Measurements from ENCODE around the gene MMP25.
"Not testable (repeated sequence)": the region's sequence is repeated elsewhere in the genome, so short reads cannot be mapped to it uniquely, and the experiment has no call there.

The MMP25 gene

DNA sequence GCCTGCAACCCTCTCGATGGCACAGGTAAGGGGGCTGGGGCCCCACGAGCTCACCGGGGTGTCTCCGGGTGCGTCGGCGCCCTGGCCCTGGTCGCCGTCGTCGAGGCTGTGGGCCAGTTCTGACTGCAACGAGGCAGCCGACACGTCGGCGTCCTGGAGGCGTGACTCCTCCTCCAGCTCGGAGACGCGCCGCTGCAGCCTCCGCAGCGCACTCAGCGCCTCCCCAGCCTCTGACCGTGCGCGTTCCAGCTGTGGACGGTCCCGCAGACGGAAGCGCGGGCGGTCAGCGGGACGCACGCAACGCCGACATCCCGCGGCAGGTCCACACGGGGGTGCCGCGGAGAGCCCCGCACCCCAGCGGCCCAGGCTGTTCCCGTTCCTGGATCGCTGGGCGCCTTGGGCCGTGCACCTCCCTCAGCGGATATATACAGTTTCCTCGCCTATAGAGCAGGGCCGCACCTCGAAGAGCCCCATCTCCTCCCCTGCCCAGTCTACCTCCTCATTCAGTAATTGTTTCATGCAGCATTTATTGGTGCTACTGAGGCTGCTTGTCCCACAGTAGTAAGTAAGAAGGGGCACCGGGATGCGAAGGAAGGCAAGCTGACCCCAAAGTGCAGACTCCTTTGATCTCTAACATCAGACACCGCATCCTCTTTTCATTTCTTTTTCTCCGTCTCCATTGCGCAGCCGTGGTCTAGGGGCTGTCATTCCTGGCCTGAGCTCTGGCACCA, 16.7 kb upstream of the MMP25 start:
- no peak for DNase-seq (ENCODE audit: low spot score)

DNA sequence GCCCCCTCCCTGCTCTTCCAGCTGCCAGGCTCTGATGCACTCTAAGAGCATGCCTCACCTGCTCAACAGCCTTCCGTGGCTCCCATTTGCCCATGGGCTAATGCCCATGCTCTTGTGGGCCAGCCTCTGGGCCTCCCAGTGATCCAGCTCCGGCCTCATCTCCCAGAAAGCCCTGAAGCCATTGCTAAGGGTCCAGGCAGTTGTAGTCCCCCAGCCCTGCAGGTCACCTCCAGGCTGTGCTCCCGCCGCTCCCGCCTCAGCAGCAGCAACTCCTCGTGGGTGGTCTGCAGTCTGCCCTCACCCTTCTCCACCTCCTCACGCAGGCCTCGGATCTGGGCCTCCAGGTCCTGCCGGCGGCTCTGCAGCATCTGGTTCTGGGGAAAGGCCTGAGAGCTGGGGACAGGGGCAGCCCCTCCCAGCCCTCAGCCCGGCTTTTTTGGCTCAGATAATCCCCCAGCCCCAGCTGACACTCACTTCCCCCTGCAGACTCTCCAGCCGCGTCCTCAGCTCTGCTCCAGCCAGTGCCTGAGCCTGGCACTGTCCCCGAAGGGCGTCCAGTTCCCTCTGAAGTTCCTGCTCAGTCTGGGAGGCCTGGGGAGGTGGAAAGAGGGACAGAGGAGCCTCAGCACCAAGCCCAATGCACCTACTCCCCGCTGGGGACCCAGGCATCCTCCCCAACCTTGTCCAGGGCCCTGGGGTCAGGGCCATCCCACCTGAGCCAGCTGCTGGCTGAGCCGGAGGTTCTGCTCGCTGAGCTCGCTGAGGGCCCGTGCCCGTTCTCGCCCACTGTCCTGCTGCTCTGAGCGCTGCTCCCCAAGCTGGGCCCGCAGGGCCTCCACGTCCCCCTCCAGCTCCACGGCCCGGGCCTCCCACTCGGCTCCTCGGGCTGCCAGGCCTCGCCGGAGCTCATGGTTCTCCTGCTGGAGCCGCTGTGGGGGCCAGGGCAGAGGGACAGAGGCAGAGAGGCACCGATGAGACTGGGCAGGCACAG, 15.8 kb upstream of the MMP25 start:
- no peak for DNase-seq (ENCODE audit: low spot score)

DNA sequence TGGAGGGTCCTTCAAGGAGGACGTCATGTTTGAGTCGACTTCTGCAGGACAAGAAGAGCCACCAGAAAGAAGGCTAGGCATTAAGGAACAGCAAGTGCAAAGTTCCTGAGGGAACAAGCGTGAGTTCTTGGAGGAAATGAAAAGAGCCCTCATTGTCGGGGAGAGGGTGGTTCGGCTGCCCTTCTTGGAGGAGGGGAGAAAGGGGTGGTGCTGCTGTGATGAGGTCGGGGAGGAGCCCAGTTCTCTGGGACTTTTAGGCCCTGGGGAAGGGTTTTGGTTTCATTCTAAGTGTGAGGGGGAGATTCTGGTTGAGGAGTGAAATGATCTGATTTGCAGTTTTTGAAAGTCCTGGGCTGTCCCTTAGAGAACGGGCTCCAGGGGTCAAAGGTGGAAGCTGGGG, 13.7 kb upstream of the MMP25 start:
- no peak for DNase-seq (ENCODE audit: low spot score)

DNA sequence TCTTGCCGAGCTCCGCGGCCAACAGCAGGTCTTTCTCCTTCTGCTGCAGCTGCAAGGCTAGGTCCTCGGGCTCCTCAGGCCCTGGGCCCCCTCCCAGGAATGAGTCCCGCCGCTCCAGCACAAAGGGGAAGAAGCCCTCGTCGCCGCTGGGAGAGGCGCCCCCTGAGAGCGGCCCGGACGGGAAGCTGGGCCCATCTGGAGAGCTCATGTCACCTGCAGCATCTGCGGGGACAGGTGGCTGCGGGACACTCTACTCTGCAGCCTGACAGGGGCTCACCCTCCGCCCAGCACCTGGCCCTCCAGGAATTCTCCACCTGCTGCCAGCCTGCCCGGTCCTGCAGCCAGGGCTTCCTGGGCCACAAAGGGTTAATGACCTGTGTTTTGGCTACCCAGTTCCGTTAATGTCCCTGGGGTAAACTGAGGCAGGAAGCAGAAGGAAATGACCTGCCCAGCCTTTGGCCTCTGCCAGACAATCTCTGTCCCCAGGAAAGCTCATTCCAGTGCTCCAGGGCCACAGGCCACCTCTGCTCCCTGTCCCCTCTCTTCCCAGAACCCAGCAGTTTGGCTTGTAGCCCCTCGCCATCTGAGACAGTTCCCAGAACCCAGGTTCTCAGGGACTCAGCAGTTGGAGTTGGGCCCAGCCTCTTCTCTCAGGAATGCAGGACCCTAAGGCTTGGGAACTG, 10.9 kb upstream of the MMP25 start:
- DNase-seq (ENCODE audit: low spot score) = no peak

DNA sequence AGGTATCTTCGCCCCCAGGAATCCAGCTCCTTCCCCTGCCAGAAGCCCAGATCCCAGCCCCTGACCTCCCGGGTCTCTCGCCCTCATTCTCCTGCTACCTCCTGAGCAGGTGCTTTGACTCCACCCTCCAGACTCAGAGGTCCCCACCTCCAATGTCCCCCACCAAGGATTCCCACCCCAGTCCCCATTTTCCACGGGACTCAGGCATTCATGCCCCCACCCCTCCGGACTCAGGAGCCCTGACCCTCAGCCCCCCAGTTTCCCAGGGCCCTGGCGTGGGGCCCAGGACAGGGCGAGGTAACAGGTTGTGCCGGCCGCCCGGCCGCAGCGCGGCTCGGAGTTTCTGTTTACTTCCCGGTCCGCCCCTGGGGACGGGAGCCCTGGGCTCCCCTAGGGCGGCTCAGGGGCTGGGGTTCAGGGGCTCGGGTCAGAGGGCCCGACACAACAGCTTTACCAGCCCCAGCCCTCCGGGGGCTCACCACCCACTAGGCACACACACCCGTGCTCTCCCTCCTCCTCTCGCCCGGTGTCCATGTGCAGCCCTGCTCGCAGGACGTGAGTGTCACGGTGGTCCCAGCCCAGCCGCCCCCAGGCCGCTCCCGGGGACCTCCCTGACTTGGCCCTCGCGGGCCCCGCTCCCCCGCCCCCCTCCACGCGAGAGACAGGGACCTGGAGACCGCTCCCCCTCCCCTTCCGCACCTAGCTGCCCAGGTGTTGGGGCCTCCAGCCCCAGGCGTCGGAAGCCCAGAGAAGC, 10.2 kb upstream of the MMP25 start:
- DNase-seq (ENCODE audit: low spot score) = peak; percentile 55

DNA sequence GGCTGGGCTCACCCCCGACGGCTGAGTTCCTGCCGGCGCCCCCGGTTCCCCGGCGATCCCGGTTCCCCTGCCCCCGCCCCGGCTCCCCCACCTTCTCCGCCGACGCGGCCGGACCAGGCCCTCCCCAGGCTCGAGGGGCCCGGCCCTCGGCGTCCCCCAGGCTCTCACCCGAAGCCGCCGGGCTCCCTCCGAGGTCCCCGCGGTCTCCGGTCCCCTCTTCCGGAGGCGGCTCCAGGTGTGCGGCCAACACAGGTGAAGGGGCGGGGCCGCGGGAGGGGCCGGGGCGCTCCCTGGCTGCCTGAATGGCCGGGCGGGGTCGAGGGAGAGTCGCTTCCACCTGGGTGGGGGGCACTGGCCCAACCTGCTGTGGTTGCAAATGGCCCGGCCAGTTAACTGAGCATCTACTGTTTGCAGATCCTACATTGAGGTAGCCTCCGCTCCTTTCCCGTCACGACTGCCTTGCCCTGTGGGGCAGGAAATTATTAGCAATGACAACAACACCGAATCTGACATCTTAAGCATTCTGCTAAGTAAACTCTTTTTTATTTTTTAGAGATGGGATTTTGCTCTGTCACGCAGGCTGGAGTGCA, 9.5 kb upstream of the MMP25 start, which contains the start of gene BICDL2:
TSS of gene BICDL2 (minus strand) at position 219 of the 590 bp plus-strand sequence. CDS start 1,448 bp downstream, outside the sequence.
- DNase-seq (ENCODE audit: low spot score) = peak; percentile 84

DNA sequence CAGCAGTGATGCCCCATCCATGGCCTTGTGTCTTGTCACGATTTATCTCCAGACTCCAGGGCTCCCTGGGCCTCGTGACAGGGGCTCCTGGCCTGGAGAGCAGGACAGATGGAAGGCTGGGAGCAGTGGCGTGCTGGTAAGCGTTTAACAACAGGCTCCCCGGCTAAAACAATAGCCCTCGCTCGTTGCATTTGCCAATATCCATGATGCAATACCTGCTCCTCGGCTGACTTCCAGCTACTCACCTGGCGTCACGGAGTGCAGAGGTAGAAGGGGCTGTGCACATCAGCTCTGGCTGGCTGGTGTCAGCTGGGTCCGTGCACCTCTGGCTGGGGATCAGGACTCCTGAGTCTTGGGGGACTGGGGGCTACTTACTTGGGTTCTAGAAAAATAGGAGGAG, 8.1 kb upstream of the MMP25 start:
- peak; percentile 62 for DNase-seq (ENCODE audit: low spot score)

DNA sequence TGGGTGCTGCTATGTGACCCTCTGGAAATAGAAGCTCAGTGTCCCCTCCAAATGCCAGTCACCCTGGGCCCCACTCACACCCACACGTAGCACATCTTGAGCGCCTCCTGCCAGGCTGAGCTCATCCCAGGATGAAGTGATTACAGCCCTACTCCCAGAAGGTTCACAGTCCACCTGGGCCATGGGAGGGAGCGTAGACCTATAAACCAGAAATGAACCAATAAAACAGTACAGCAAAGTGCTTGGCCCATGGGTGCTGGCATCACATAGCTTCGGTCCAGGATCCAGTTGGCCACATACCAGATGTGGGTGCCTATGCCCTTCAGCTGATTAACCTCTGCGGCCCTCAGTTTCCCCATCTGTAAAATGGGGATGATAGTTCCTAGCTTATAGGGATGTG, 7.5 kb upstream of the MMP25 start:
- DNase-seq (ENCODE audit: low spot score) = no peak

DNA sequence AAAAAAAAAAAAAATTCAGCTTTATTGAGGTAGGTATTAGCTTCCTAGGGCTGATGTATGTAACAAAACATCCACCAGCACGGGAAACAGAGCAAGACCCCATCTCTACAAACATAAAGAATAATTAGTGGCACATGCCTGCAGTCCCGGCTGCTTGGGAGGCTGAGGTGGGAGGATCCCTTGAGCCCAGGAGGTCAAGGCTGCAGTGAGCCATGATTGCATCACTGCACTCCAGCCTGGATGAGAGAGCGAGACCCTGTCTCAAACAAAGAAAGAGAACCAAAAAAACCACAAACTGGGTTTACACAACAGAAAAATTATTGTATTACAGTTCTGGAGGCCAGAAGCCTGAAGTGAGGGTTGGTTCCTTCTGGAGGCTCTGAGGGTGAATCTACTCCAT, 4.0 kb upstream of the MMP25 start:
- DNase-seq (ENCODE audit: low spot score) = no peak

DNA sequence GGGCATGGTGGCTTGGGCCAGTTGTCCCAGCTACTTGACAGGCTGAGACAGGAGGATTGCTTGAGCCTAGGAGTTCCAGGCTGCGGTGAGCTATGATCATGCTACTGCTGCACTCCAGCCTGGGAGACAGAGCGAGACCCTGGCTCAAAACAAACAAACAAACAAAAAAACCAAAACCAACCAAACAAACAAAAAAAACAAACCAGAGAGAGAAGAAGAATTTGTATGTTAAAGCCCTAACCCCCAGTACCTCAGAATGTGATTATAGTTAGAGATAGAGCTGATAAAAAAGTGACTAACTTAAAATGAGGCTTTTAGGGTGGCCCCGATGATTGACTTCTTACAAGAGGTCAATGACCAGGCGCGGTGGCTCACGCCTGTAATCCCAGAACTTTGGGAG, 1.7 kb upstream of the MMP25 start:
- no peak for DNase-seq (ENCODE audit: low spot score)

DNA sequence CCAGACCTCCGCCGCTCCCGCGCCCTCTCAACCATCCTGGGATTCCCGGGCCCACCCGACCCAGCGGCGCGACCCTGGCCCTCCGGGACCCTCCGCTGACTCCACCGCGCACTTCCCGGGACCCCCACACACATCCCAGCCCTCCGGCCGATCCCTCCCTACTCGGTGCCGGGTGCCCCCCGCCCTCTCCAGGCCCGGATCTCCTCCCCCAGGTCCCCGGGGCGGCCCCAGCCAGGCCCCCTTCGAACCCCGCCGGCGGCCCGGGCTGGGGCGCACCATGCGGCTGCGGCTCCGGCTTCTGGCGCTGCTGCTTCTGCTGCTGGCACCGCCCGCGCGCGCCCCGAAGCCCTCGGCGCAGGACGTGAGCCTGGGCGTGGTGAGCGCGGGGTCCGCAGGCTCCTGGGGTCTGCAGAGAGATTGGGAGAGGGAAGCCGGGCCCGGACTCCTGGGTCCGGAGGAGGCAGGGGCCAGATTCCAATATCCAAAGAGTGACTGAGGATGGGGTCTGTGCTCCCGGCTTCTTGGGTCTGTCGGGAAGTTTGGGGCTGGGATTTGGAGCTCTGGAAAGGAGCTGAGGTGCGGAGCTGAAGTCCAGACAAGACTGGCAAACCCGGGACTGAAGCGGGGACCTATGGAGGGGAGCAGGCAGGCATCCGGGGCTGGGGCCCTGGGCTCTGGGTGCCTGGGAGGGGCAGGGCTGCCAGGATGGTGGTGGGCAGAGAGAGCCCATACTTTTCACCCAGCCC, 453 bp downstream of the MMP25 start:
- peak; percentile 60 for DNase-seq (ENCODE audit: low spot score)

DNA sequence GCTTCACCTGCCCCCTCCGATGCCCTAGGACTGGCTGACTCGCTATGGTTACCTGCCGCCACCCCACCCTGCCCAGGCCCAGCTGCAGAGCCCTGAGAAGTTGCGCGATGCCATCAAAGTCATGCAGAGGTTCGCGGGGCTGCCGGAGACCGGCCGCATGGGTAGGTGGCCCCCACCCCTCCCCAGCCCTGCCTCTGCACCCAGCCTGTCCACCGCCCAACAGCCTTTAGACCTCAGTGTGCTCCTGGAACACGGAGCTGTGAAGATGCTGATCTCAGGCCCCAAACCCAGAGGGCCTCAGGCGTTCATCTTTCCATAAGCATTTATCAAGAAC, 993 bp downstream of the MMP25 start:
- peak; percentile 53 for DNase-seq (ENCODE audit: low spot score)

DNA sequence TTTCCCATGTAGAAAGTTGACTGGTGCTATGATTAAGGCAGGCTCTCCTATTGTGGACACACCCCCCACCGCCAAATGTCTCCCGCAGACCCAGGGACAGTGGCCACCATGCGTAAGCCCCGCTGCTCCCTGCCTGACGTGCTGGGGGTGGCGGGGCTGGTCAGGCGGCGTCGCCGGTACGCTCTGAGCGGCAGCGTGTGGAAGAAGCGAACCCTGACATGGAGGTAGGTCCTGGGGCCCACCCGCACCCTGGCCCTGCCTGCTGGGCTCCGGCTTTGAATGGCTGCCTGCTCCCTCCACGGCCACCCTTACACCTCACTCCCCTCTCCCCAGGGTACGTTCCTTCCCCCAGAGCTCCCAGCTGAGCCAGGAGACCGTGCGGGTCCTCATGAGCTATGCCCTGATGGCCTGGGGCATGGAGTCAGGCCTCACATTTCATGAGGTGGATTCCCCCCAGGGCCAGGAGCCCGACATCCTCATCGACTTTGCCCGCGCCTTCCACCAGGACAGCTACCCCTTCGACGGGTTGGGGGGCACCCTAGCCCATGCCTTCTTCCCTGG, 3.6 kb downstream of the MMP25 start:
- DNase-seq (ENCODE audit: low spot score) = no peak

DNA sequence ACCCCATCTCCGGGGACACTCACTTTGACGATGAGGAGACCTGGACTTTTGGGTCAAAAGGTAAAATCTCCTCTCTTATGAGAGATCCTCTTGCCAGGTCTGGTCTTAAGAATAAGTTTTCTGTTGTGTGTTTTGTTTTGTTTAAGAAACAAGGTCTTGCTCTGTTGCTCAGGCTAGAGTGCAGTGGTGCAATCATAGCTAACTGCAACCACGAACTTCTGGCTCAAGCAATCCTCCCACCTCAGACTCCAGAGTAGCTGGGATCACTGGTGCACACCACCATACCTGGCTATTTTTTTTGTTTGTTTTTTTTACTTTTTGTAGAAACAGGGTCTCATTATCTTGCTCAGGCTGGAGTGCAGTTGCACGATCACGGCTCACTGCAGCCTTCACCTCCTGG, 4.1 kb downstream of the MMP25 start:
- no peak for DNase-seq (ENCODE audit: low spot score)

DNA sequence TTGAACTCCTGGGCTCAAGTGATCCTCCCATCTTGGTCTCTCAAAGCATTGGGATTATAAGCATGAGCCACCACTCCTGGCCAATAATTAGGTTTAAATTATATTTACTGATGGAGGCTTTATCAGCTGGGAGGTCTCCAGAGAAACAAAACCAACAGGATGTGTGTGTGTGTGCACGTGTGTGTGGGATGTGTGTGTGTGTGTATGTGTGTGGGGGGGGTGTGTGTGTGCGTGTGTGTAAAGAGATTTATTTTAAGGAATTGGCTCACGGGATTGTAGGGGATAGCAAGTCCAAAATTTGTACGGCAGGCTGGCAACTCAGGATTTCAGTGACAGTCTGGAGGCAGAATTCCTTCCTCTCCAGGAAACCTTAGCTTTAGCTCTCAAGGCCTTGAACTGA, 4.6 kb downstream of the MMP25 start:
- DNase-seq (ENCODE audit: low spot score) = no peak

DNA sequence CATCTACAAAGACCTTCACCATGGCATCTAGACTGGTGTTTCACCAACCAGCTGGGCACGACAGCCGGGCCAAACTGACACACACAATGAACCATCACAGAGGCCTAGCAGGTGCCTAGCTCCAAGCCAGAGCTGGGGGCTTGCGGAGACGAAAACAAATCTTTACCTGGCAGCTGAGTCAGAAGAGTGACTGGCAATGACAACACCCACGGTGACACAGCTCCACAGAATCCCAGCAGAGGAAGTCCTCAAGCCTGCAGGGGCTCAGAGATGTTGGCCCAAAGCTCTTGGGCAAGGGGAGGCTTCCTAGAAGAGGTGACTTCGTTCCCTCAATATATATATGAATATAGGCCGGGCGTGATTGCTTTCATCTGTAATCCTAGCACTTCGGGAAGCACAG, 5.1 kb downstream of the MMP25 start:
- no peak for DNase-seq (ENCODE audit: low spot score)

DNA sequence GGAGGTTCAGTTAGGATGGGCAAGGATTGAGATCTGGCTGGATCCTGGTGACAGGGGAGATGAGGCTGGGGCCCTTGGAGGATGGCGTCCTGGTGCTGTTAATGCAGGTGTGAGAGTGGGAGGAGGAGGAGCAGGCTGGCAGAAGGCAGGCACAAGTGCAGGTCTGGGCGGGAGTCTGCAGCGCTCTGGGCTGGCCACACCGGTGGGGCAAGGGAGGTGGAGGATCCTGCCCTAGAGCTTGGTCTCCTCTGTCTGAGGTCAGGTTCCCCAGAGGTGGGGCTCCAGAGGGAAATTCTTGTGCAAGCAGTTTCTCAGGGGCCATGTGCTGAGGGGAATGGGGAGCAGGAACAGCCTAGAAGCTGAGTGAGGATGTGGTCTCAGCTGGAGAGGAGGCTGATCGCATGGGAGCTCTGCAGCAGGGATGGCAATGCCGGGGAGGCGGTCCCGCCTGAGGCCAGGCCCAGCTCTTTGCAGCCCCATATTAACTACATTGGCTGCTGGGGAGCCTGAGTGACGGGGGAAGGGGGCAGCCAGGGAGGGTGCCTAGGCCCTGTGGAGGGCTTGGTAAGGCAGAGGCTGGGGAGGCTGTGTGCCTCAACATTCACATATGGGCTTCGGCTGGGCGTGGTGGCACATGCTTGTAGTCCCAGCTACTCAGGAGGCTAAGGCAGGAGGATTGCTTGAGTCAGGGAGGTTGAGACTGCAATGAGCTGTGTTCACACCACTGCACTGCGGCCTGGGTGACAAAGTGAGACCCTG, 6.4 kb downstream of the MMP25 start:
- DNase-seq (ENCODE audit: low spot score) = not testable (repeated sequence)

DNA sequence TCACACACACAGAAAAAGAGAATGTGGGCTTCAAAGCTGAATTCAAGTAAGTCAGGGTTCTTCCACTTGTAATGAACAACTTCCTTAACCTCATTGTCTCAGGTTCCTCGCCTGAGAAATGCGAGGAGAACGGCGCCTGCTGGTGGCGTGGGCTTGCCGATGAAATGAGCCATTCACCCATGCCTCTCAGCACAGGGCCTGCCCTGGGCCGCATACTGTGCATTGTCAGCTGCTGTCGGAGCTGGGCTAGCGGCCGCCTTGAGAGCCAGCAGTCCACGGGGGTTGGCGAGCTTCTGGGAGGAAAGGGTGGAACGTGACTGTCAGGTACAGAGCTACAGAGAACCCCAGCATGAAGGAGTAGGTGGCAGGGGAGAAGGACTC, 7.0 kb downstream of the MMP25 start:
- DNase-seq (ENCODE audit: low spot score) = not testable (repeated sequence)

DNA sequence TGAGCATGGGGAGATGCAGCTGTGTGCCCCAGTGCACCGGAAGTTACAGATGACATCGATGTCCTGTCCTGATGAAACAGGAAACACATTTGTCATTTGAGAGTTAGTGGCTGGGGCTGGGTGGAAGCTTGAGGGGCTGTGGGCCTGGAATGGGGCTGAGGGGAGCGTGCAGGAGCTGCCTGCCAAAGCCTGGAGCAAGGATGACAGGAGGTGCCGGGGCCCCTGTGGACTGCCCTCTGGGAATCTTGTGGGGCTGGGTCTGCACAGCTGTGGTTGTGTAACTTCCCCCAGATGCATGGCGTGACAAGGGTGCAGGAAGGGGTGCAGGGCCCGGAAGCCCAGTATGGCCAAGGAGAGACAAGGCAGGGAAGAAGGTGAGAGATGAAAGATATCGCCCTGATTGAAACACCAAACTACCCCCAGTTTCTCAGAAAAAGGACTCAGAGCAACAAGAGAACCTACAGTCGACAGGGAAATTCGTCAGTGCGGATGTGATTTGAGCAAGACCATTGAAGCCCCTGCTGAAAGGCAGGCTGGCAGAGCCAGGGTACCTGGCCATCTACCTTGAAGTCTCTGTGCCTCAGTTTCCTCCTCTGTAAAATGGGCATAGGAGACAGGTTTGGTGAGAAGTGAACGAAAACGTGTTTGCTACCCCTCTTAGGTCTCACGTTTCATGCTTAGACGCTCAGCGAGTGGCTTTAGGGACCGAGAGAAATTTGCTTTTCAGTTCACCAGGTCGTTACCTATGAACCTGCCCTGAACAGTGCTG, 8.8 kb downstream of the MMP25 start:
- DNase-seq (ENCODE audit: low spot score) = no peak
